Neutrophil (primary cell): ENCODE data around the gene PANK1.

ENCODE experiments used
- H3K27ac ChIP-seq: fragments of 200-600 bp; sonication (generic); 2 replicates; pipeline ENCODE4 v1.5.1; 2016; ENCODE audit warnings: mild to moderate bottlenecking, moderate library complexity
- H3K27me3 ChIP-seq: fragments of 200-600 bp; sonication (generic); 2 replicates; pipeline ENCODE4 v1.6.0; 2016; ENCODE audit warnings: mild to moderate bottlenecking
- H3K36me3 ChIP-seq: fragments of 200-600 bp; sonication (generic); 2 replicates; pipeline ENCODE4 v1.5.1; 2017
- H3K4me1 ChIP-seq, 2 experiments: fragments of 200-600 bp in 1 of 2; sonication (generic) in 1 of 2; 1 replicate in 1 of 2; 2 replicates in 1 of 2; pipeline versions ENCODE4 v1.5.1 to v1.6.1; 2013 to 2016; ENCODE audit warnings: low read depth in 1 of 2, low read length in 1 of 2, mild to moderate bottlenecking in 1 of 2, moderate library complexity in 1 of 2; ENCODE audit not compliant: control insufficient read depth in 1 of 2, insufficient read depth in 1 of 2
- H3K4me3 ChIP-seq, 2 experiments: fragments of 200-600 bp in 1 of 2; sonication (generic) in 1 of 2; 1 replicate in 1 of 2; 2 replicates in 1 of 2; pipeline ENCODE4 v1.5.1; 2013 to 2016; ENCODE audit warnings: low read depth in 1 of 2, low read length in 1 of 2, mild to moderate bottlenecking in 1 of 2, moderate library complexity in 1 of 2
- H3K9me3 ChIP-seq: fragments of 200-600 bp; sonication (generic); 2 replicates; pipeline ENCODE4 v1.5.1; 2016
- CTCF ChIP-seq: fragments of 200-600 bp; sonication (generic); IDR thresholded peaks from 2 replicates; pipeline ENCODE4 v1.5.1; 2016; ENCODE audit warnings: antibody characterized with exemption

The PANK1 gene

GRCh38 chr10:89553064-89553734, 91.8 kb downstream of the PANK1 start:
- Histone ChIP-seq H3K4me3 (no peak overlapping the region), H3K27ac (no peak overlapping the region), H3K36me3 (no peaks in the 10 kb centered on the region), H3K4me1 (peaks cover 8 to 13% of the 10 kb centered on the region in 2 experiments), H3K9me3 (no peaks in the 10 kb centered on the region), H3K27me3 (no peaks in the 10 kb centered on the region)
- TF ChIP-seq CTCF, result no peak

DNA sequence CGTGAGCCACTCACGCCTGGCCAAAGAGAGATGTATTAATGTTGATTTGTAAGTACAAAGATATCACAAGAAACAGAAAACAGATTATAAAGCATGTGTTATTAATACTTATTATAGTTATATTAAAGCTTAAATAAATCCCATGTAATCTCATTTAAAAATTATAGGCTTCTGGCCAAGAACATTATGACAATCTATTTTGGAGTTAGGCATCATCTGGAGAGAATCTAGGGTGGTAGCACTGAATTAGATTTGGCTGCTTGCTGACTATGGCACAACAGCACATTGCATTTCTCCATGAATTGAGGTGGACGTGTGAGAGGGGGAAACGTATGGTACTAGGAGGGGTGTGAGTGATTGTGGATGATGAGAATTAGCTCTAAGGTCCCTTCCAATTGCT, 92.8 kb downstream of the PANK1 start:
- no peak overlapping the region for H3K27ac ChIP-seq
- no peak for TF ChIP-seq CTCF

GRCh38 chr10:89550509-89550908, 94.5 kb downstream of the PANK1 start:
- no peak overlapping the region for H3K4me3 ChIP-seq
- no peaks in the 10 kb centered on the region for H3K27me3 ChIP-seq
- no peak overlapping the region for H3K27ac ChIP-seq
- no peaks in the 10 kb centered on the region for H3K9me3 ChIP-seq
- no peak for TF ChIP-seq CTCF
- peaks cover 8 to 13% of the 10 kb centered on the region in 2 experiments for H3K4me1 ChIP-seq
- H3K36me3 ChIP-seq, result no peaks in the 10 kb centered on the region

More for the DNA sequence above, 92.8 kb downstream of the PANK1 start:
- H3K27me3 ChIP-seq, result no peaks in the 10 kb centered on the region
- H3K9me3 ChIP-seq, result no peaks in the 10 kb centered on the region
- H3K36me3 ChIP-seq, result no peaks in the 10 kb centered on the region
- peaks cover 8 to 13% of the 10 kb centered on the region in 2 experiments for H3K4me1 ChIP-seq
- H3K4me3 ChIP-seq, result no peak overlapping the region

DNA sequence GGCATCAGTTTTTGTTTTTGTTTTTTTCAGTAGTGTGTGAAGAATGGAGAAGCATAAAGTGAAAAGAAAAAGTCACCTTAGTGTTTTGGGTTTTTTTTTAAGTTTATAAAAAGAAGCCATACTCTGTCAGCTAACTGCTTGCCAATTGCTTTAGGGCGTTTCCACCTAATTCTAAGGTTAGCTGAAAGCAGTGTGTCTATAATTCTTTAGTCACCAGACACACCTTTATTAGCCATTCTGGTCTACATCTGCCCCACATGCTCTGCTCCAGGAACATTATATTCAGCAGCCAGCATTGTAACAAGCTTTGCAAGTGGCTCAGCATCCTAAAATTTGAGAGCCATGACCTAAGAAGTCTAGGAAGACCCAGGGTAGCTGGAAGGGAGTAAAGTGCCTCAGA, 95.5 kb downstream of the PANK1 start:
- H3K36me3 ChIP-seq, result no peaks in the 10 kb centered on the region

GRCh38 chr10:89548673-89549072, 96.4 kb downstream of the PANK1 start:
- Histone ChIP-seq H3K27me3 (peaks cover 4% of the 10 kb centered on the region), H3K36me3 (no peaks in the 10 kb centered on the region), H3K9me3 (no peaks in the 10 kb centered on the region), H3K4me1 (peaks cover 8 to 13% of the 10 kb centered on the region in 2 experiments), H3K27ac (peak overlapping the region; percentile 34), H3K4me3 (peak overlapping the region in 1 of 2 experiments; percentile 7)
- TF ChIP-seq CTCF, result no peak

More for the DNA sequence above, 95.5 kb downstream of the PANK1 start:
- TF ChIP-seq CTCF, result no peak
- no peaks in the 10 kb centered on the region for H3K27me3 ChIP-seq
- no peaks in the 10 kb centered on the region for H3K9me3 ChIP-seq
- H3K4me1 ChIP-seq, result peaks cover 8 to 13% of the 10 kb centered on the region in 2 experiments
- no peak overlapping the region for H3K27ac ChIP-seq
- no peak overlapping the region for H3K4me3 ChIP-seq
